ENCODE data around the gene MTF2.

Gene MTF2

GRCh38 chr1:93036672-93037071 lies 42.4 kb upstream of the MTF2 start:
- TF ChIP-seq CTCF (IDR thresholded peaks at IDR 0.05; ENCODE audit: low read depth, low read length), result no peak
- H3K4me3 ChIP-seq (ENCODE audit: low read depth, low read length), result no peak overlapping the region
- in situ Hi-C loops (cut with HindIII; ENCODE audit: low sequenced_read_pairs), result no loop called here
- DNase-seq (ENCODE audit: low read depth, low spot score), result no peak

GRCh38 chr1:93042187-93043056 lies 36.7 kb upstream of the MTF2 start:
- in situ Hi-C loops (cut with HindIII; ENCODE audit: low sequenced_read_pairs), result no loop called here
- no peak for DNase-seq (ENCODE audit: low read depth, low spot score)
- no peak overlapping the region for H3K4me3 ChIP-seq (ENCODE audit: low read depth, low read length)
- no peak for TF ChIP-seq CTCF (IDR thresholded peaks at IDR 0.05; ENCODE audit: low read depth, low read length)

- in situ Hi-C loops (cut with HindIII; ENCODE audit: low sequenced_read_pairs), result no loop called here
- no peak for DNase-seq (ENCODE audit: low read depth, low spot score)
- no peak for TF ChIP-seq CTCF (IDR thresholded peaks at IDR 0.05; ENCODE audit: low read depth, low read length)
- H3K4me3 ChIP-seq (ENCODE audit: low read depth, low read length), result no peak overlapping the region
Measured at GRCh38 chr1:93043057-93043557, 36.0 kb upstream of the MTF2 start.

GRCh38 chr1:93047618-93048017 lies 31.5 kb upstream of the MTF2 start:
- TF ChIP-seq CTCF (IDR thresholded peaks at IDR 0.05; ENCODE audit: low read depth, low read length), result no peak
- DNase-seq (ENCODE audit: low read depth, low spot score), result no peak
- in situ Hi-C loops (cut with HindIII; ENCODE audit: low sequenced_read_pairs), result no loop called here

GRCh38 chr1:93051961-93052360 lies 27.1 kb upstream of the MTF2 start:
- DNase-seq (ENCODE audit: low read depth, low spot score), result no peak
- H3K4me3 ChIP-seq (ENCODE audit: low read depth, low read length), result no peak overlapping the region
- in situ Hi-C loops (cut with HindIII; ENCODE audit: low sequenced_read_pairs), result no loop called here
- no peak for TF ChIP-seq CTCF (IDR thresholded peaks at IDR 0.05; ENCODE audit: low read depth, low read length)

More at GRCh38 chr1:93047618-93048017, 31.5 kb upstream of the MTF2 start:
- H3K4me3 ChIP-seq (ENCODE audit: low read depth, low read length), result no peak overlapping the region

GRCh38 chr1:93056214-93056613 lies 22.9 kb upstream of the MTF2 start:
- H3K4me3 ChIP-seq (ENCODE audit: low read depth, low read length), result no peak overlapping the region
- in situ Hi-C loops (cut with HindIII; ENCODE audit: low sequenced_read_pairs), result no loop called here
- TF ChIP-seq CTCF (IDR thresholded peaks at IDR 0.05; ENCODE audit: low read depth, low read length), result no peak
- DNase-seq (ENCODE audit: low read depth, low spot score), result peak; percentile 25

Data from astrocyte of the spinal cord (primary cell).